ENCODE results near the gene SNX32.

SNX32 gene

GRCh38 chr11:65873318-65874156 lies 39.8 kb downstream of the SNX32 start:
- no peaks in the 10 kb centered on the region for H3K27me3 ChIP-seq (ENCODE audit: control insufficient read depth, insufficient read depth, low read length)
- H2AFZ ChIP-seq = peak overlapping the region; percentile 92
- no peaks in the 10 kb centered on the region for H3K4me1 ChIP-seq
- H3K4me3 ChIP-seq (ENCODE audit: low read depth, low read length) = peak overlapping the region; percentile 60
- peak overlapping the region; percentile 86 for H3K4me2 ChIP-seq (ENCODE audit: low read length)
- H3K36me3 ChIP-seq (ENCODE audit: control insufficient read depth, insufficient read depth, low read length) = no peaks in the 10 kb centered on the region
- TF ChIP-seq CTCF (IDR thresholded peaks at IDR 0.05) = no peak
- no peak overlapping the region for H3K9ac ChIP-seq
- H3K79me2 ChIP-seq = no peaks in the 10 kb centered on the region
- peak overlapping the region; percentile 76 for H3K27ac ChIP-seq
- H3K9me3 ChIP-seq (ENCODE audit: control insufficient read depth, low read length) = no peaks in the 10 kb centered on the region

- Histone ChIP-seq H3K4me2 (ENCODE audit: low read length) (no peak within 1 kb of the TSS), H3K4me1 (no peaks in the 10 kb centered on the region), H3K9me3 (ENCODE audit: control insufficient read depth, low read length) (no peaks in the 10 kb centered on the region), H3K4me3 (ENCODE audit: low read depth, low read length) (no peak within 1 kb of the TSS), H3K27ac (no peak within 1 kb of the TSS), H3K36me3 (ENCODE audit: control insufficient read depth, insufficient read depth, low read length) (no peaks in the 10 kb centered on the region), H2AFZ (no peak within 1 kb of the TSS), H3K79me2 (no peaks in the 10 kb centered on the region), H3K27me3 (ENCODE audit: control insufficient read depth, insufficient read depth, low read length) (no peaks in the 10 kb centered on the region), H3K9ac (no peak within 1 kb of the TSS)
- TF ChIP-seq CTCF (IDR thresholded peaks at IDR 0.05) = no peak
These were observed 45.9 kb downstream of the SNX32 start, which contains the start of gene CTSW for GRCh38 chr11:65879617-65880016. TSS of gene CTSW (plus strand) at chr11:65879837. CDS start at chr11:65879855, 18 bp downstream.

- Histone ChIP-seq H3K4me2 (ENCODE audit: low read length) (no peak overlapping the region), H3K9me3 (ENCODE audit: control insufficient read depth, low read length) (no peaks in the 10 kb centered on the region), H3K27me3 (ENCODE audit: control insufficient read depth, insufficient read depth, low read length) (no peaks in the 10 kb centered on the region), H2AFZ (no peak overlapping the region), H3K27ac (no peak overlapping the region), H3K4me3 (ENCODE audit: low read depth, low read length) (no peak overlapping the region), H3K79me2 (no peaks in the 10 kb centered on the region), H3K36me3 (ENCODE audit: control insufficient read depth, insufficient read depth, low read length) (no peaks in the 10 kb centered on the region), H3K9ac (no peak overlapping the region), H3K4me1 (no peaks in the 10 kb centered on the region)
- no peak for TF ChIP-seq CTCF (IDR thresholded peaks at IDR 0.05)
These were observed 46.3 kb downstream of the SNX32 start for GRCh38 chr11:65880027-65880426.

GRCh38 chr11:65880844-65881421 lies 47.2 kb downstream of the SNX32 start:
- Histone ChIP-seq H3K4me2 (ENCODE audit: low read length) (no peak overlapping the region), H3K4me1 (no peaks in the 10 kb centered on the region), H3K27me3 (ENCODE audit: control insufficient read depth, insufficient read depth, low read length) (no peaks in the 10 kb centered on the region), H2AFZ (no peak overlapping the region), H3K36me3 (ENCODE audit: control insufficient read depth, insufficient read depth, low read length) (no peaks in the 10 kb centered on the region), H3K79me2 (no peaks in the 10 kb centered on the region), H3K9ac (no peak overlapping the region), H3K4me3 (ENCODE audit: low read depth, low read length) (no peak overlapping the region), H3K27ac (no peak overlapping the region), H3K9me3 (ENCODE audit: control insufficient read depth, low read length) (no peaks in the 10 kb centered on the region)
- TF ChIP-seq CTCF (IDR thresholded peaks at IDR 0.05) = no peak
